Liver (tissue), 9 donors: ENCODE measurements around the gene TEX48. TPM values are rescaled to one million over a fixed set of nuclear protein-coding genes. Genes with fewer than 3 reads are reported as not detected.

ENCODE experiments used
- DNase-seq: peaks from one replicate; pipeline ENCODE4 v3.0.0-alpha.2; 2017; ENCODE audit warnings: low spot score
- H3K27ac ChIP-seq, 2 donors: one replicate each; pipeline ENCODE4 v1.7.0; 2013; ENCODE audit warnings: inconsistent platforms in 2 of 2, low read length in 2 of 2, control low read depth in 1 of 2, low read depth in 1 of 2, mild to moderate bottlenecking in 1 of 2
- H3K27me3 ChIP-seq, 4 donors: one replicate each; pipeline versions ENCODE4 v1.6.1 to v1.7.0; 2013; ENCODE audit warnings: low read length in 3 of 4, inconsistent platforms in 1 of 4, mild to moderate bottlenecking in 1 of 4, moderate library complexity in 1 of 4; ENCODE audit not compliant: control insufficient read depth in 4 of 4, insufficient read depth in 4 of 4
- H3K36me3 ChIP-seq, 4 donors: one replicate each; pipeline versions ENCODE4 v1.6.1 to v1.7.0; 2013; ENCODE audit warnings: low read length in 3 of 4, mild to moderate bottlenecking in 3 of 4, low read depth in 1 of 4, moderate library complexity in 1 of 4; ENCODE audit not compliant: control insufficient read depth in 4 of 4, insufficient read depth in 3 of 4
- H3K4me1 ChIP-seq, 4 donors: one replicate each; pipeline versions ENCODE4 v1.6.1 to v1.7.0; 2013; ENCODE audit warnings: low read length in 3 of 4, mild to moderate bottlenecking in 3 of 4, moderate library complexity in 1 of 4; ENCODE audit not compliant: control insufficient read depth in 4 of 4, insufficient read depth in 4 of 4
- H3K4me3 ChIP-seq, 3 donors: one replicate each; pipeline versions ENCODE4 v1.6.1 to v1.7.0; 2013; ENCODE audit warnings: low read length in 3 of 3, control low read depth in 1 of 3, low read depth in 1 of 3, mild to moderate bottlenecking in 1 of 3
- H3K9ac ChIP-seq, 2 donors: one replicate each; pipeline ENCODE4 v1.7.0; 2013; ENCODE audit warnings: low read length in 2 of 2, mild to moderate bottlenecking in 2 of 2, moderate library complexity in 2 of 2, control low read depth in 1 of 2, low read depth in 1 of 2
- H3K9me3 ChIP-seq, 4 donors: one replicate each; pipeline versions ENCODE4 v1.6.1 to v1.7.0; 2013; ENCODE audit warnings: low read length in 3 of 4; ENCODE audit not compliant: control insufficient read depth in 4 of 4
- ATF3 ChIP-seq: IDR thresholded peaks from 2 replicates; pipeline ENCODE4 v1.6.1; 2016; ENCODE audit warnings: antibody characterized with exemption
- CTCF ChIP-seq: fragments of 150-350 bp; IDR thresholded peaks from 2 replicates; pipeline ENCODE4 v1.5.1; 2017; ENCODE audit warnings: improper control_type of control experiment, low read depth, low read length; ENCODE audit not compliant: missing input control
- EGR1 ChIP-seq, 2 donors: IDR thresholded peaks; 2 replicates each; pipeline ENCODE4 v1.6.1; 2016 to 2018; ENCODE audit warnings: antibody characterized with exemption in 2 of 2, low read depth in 2 of 2
- FOXA1 ChIP-seq: IDR thresholded peaks from 2 replicates; pipeline ENCODE4 v1.6.1; 2016; ENCODE audit warnings: antibody characterized with exemption
- FOXA2 ChIP-seq: IDR thresholded peaks from 2 replicates; pipeline ENCODE4 v1.6.1; 2016; ENCODE audit warnings: antibody characterized with exemption
- GABPA ChIP-seq, 2 donors: IDR thresholded peaks in 1 of 2; conservative IDR thresholded peaks in 1 of 2; 2 replicates each; pipeline ENCODE4 v1.6.1; 2016; ENCODE audit warnings: antibody characterized with exemption in 2 of 2, mild to moderate bottlenecking in 1 of 2, moderate library complexity in 1 of 2
- HNF4A ChIP-seq, 2 donors: conservative IDR thresholded peaks; 2 replicates each; pipeline ENCODE4 v1.6.1; 2016; ENCODE audit warnings: antibody characterized with exemption in 2 of 2, mild to moderate bottlenecking in 2 of 2
- HNF4G ChIP-seq: IDR thresholded peaks from 2 replicates; pipeline ENCODE4 v1.6.1; 2016; ENCODE audit warnings: antibody characterized with exemption
- JUND ChIP-seq, 2 donors: IDR thresholded peaks; 2 replicates each; pipeline ENCODE4 v1.6.1; 2016; ENCODE audit warnings: antibody characterized with exemption in 2 of 2
- MAX ChIP-seq: IDR thresholded peaks from 2 replicates; pipeline ENCODE4 v1.6.1; 2016; ENCODE audit warnings: antibody characterized with exemption
- NR2F2 ChIP-seq: IDR thresholded peaks from 2 replicates; pipeline ENCODE4 v1.6.1; 2016; ENCODE audit warnings: antibody characterized with exemption
- RAD21 ChIP-seq, 2 donors: IDR thresholded peaks; 2 replicates each; pipeline ENCODE4 v1.6.1; 2016; ENCODE audit warnings: antibody characterized with exemption in 2 of 2, mild to moderate bottlenecking in 2 of 2
- REST ChIP-seq: IDR thresholded peaks from 2 replicates; pipeline ENCODE4 v1.6.1; 2016; ENCODE audit warnings: antibody characterized with exemption, mild to moderate bottlenecking
- RXRA ChIP-seq, 2 donors: IDR thresholded peaks; 2 replicates each; pipeline ENCODE4 v1.6.1; 2017 to 2018; ENCODE audit warnings: antibody characterized with exemption in 2 of 2, mild to moderate bottlenecking in 1 of 2
- SP1 ChIP-seq: IDR thresholded peaks from 2 replicates; pipeline ENCODE4 v1.6.1; 2018; ENCODE audit warnings: antibody characterized with exemption, mild to moderate bottlenecking
- TAF1 ChIP-seq: conservative IDR thresholded peaks from 2 replicates; pipeline ENCODE4 v1.6.1; 2016; ENCODE audit warnings: antibody characterized with exemption, mild to moderate bottlenecking
- YY1 ChIP-seq: IDR thresholded peaks from 2 replicates; pipeline ENCODE4 v1.6.1; 2016; ENCODE audit warnings: antibody characterized with exemption, mild to moderate bottlenecking
- ZBTB33 ChIP-seq: IDR thresholded peaks from 2 replicates; pipeline ENCODE4 v1.6.1; 2016; ENCODE audit warnings: antibody characterized with exemption
- WGBS: extraction: QIAGEN DNeasy Blood & Tissue Kit; methylation state at CpG from one replicate; pipeline ENCODE4 v1.1.7; 2013; 5-methylcytosine and 5-hydroxymethylcytosine counted together
- polyA plus RNA-seq, 2 donors: library from polyadenylated mRNA; stranded (reverse) in 1 of 2; unstranded in 1 of 2; fragments of 200-250 nt in 1 of 2; fragments of >200 nt in 1 of 2; fragmentation: Nextera tagmentation in 1 of 2; extraction: Ambion mirVana in 1 of 2; gene quantifications; one replicate each; pipeline versions ENCODE4 v1.2.1 to v1.2.3, GENCODE V29; 2013 to 2015
- total RNA-seq, 2 donors: library from RNA; depleted of rRNA; stranded (reverse); fragments of >200 nt; gene quantifications; one replicate each; pipeline ENCODE4 v1.2.3, GENCODE V29; 2014
- donor health status: healthy.
- donor health status: healthy.
- donor health status: healthy.
- donor health status: healthy.
- donor health status: healthy.

Gene TEX48
- total and polyA plus RNA-seq, 4 donors: not detected

GRCh38 chr9:114656301-114656700, 25.7 kb downstream of the TEX48 start:
- H3K4me3 ChIP-seq: no peak overlapping the region
- H3K36me3 ChIP-seq: no peaks in the 10 kb centered on the region
- DNase-seq: no peak
- no peaks in the 10 kb centered on the region for H3K9me3 ChIP-seq
- H3K27ac ChIP-seq: no peak overlapping the region
- no peaks in the 10 kb centered on the region for H3K27me3 ChIP-seq
- WGBS: 84% methylated on average over 12 of the region's 12 CpGs
- H3K4me1 ChIP-seq: no peaks in the 10 kb centered on the region
- no peak overlapping the region for H3K9ac ChIP-seq
- TF ChIP-seq ATF3 (no peak), FOXA1 (no peak), TAF1 (no peak), SP1 (no peak), RAD21 (IDR thresholded peaks at IDR 0.05) (no peak), HNF4G (no peak), ZBTB33 (no peak), HNF4A (conservative IDR thresholded peaks at IDR 0.05) (no peak), REST (no peak), NR2F2 (no peak), MAX (no peak), CTCF (no peak), EGR1 (IDR thresholded peaks at IDR 0.05; ENCODE audit: low read depth in 2 of 2) (no peak), GABPA (IDR thresholded peaks at IDR 0.05 in 1 of 2, conservative IDR thresholded peaks at IDR 0.05 in 1 of 2) (no peak), RXRA (IDR thresholded peaks at IDR 0.05) (no peak), FOXA2 (no peak), YY1 (no peak)

- Histone ChIP-seq H3K9me3 (no peaks in the 10 kb centered on the region), H3K27ac (no peak overlapping the region), H3K4me1 (no peaks in the 10 kb centered on the region), H3K4me3 (no peak overlapping the region), H3K36me3 (no peaks in the 10 kb centered on the region), H3K27me3 (no peaks in the 10 kb centered on the region), H3K9ac (no peak overlapping the region)
- DNase-seq: no peak
- WGBS: 68% methylated on average over 8 of the region's 8 CpGs
- TF ChIP-seq JUND (IDR thresholded peaks at IDR 0.05): no peak
- TF ChIP-seq RXRA (IDR thresholded peaks at IDR 0.05): no peak
- no peak for TF ChIP-seq REST
- TF ChIP-seq FOXA2: no peak
- TF ChIP-seq ATF3: no peak
- no peak for TF ChIP-seq TAF1
- no peak for TF ChIP-seq EGR1 (IDR thresholded peaks at IDR 0.05; ENCODE audit: low read depth in 2 of 2)
- no peak for TF ChIP-seq HNF4A (conservative IDR thresholded peaks at IDR 0.05)
- TF ChIP-seq GABPA (IDR thresholded peaks at IDR 0.05 in 1 of 2, conservative IDR thresholded peaks at IDR 0.05 in 1 of 2): no peak
- TF ChIP-seq ZBTB33: no peak
- no peak for TF ChIP-seq YY1
Observed at GRCh38 chr9:114655689-114656088, 26.3 kb downstream of the TEX48 start.
